Measurements from ENCODE around the gene FADS6. TPM values are rescaled to one million over a fixed set of nuclear protein-coding genes. Genes with fewer than 3 reads are reported as not detected.
"Not testable (repeated sequence)": the region's sequence is repeated elsewhere in the genome, so short reads cannot be mapped to it uniquely, and the experiment has no call there.

FADS6 gene
- total RNA-seq, 1 donor from 2014 or later = 0.16 TPM

DNA sequence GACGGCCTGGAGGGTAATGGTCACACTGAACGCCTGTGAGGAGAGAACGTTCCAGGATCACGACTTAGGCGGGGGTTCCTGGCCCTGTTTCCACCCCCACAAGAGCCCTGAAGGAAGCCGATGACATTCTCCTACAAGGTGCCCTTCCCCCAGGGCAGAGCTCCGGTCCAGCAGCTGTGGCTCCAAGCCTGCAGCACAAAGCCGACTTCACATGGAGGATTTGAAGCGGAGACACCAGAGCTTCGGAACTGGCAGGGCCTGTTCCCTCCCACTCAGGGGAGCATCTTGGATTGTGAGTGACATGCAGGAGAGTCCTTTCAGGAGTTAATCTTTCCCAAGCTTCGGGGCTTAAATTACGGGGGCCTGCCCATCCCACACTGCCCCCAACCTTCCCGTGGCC, 5.0 kb downstream of the FADS6 start:
- no peak for DNase-seq

DNA sequence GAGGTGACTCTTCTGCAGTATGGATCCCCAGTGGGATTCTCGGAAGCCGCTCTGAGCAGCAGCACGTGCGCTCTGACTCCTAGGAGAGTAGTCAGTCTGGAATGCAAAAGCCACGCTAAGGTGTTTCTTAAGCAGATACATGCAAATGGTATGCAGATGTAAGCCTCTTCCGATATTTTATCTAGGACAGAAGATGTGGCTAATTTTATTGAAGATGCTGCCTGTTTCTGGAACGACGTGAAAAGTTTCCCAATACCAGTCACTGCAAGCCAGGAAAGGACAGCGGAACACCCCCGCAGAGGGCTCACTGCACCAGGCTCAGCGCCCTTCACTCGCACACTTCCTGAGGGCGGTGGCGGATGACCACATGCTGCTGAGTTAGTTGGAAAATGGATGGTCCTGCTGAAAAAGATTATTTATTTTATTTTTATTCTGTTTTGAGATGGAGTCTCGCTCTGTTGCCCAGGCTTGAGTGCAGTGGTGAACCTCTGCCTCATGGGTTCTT, 10.1 kb downstream of the FADS6 start:
- no peak for DNase-seq

DNA sequence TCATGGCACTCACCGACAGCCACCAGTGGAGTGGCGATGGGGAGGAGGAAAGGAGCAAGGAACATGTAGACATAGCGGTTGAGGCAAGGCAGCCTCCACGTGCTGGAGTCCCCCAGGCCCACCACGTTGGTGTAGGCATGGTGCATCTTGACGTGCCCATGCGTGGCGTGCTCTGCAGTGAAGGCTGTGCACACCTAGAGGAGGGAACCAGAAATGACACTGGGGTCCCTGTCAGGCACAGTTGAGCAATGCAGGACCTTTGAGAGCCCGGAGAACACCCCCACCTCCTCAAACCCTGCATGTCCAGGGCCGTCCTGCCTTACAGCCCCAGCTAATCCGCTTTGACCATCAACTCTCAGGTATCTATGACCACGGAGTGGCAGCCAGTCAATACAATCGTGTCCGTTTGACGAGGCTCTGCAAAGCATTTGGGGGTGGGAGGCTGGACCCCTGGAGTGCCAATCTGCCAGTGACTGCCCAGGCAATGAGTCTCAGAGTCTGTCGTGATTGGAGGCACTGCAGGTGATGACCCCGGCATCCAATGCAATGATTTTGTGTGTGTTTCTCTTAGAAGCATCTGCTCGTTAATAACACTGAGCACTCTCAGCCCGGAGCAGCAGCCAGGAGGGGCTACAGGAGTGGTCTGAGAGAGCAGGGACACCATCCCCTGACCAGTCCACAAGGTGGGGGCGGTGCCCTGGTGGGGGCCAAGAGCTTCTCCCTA, 10.8 kb downstream of the FADS6 start:
- DNase-seq = no peak

DNA sequence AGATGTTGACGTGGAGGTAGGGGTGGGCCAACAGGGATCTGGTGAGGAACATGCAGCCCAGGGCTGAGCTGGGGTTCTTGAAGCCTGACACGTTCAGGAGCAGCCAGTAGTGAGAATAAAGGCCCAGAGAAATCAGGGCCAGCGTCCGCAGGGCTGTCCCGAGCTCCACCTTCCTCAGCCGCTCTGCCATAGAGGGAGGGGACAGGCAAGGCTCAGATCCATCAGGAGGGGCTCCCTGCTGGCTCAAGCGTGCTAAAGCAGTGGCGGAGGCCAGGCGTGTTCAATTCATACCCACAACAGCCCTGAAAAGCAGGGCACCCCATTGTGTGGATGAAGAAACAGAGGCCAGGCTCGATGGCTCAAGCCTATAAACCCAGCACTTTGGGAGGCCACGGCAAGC, 12.4 kb downstream of the FADS6 start:
- DNase-seq = no peak

DNA sequence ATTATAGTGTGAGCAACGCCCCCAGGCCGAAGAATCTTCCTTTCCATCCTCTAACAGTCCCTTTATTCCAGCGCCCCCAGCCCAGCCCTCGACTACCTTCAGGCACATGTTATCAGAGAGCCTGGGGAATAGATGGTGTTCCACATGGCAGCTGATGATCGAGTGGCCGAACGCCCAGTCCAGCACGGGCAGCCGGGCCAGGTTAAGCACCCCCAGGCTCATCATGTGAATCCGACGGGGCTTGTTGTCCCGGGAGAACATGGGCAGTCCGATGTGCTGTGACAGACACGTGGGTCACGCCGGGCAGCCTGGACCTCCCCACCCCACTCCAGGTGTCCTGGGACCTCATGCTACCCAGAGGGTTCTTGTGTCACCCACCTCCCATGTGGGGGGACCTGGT, 14.1 kb downstream of the FADS6 start:
- no peak for DNase-seq

DNA sequence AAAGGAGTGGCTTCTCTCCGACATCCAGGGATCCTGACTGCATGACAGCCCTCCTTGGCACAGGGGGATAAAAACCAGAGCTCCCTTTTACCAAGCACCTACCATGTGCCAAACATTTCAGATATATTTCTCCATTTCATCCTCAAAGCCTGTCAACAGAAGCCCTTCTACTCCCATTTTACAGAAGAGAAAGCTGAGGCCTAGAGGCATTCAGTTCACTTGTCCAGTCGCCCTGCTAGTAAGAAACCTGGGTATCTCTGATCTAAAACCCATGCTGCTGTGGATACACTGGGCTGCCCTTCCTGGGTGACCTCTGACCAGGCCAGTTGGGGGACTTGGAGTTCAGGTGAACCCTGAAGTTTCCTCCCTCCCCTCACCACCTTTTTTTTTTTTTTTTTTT, 14.8 kb downstream of the FADS6 start:
- no peak for DNase-seq

DNA sequence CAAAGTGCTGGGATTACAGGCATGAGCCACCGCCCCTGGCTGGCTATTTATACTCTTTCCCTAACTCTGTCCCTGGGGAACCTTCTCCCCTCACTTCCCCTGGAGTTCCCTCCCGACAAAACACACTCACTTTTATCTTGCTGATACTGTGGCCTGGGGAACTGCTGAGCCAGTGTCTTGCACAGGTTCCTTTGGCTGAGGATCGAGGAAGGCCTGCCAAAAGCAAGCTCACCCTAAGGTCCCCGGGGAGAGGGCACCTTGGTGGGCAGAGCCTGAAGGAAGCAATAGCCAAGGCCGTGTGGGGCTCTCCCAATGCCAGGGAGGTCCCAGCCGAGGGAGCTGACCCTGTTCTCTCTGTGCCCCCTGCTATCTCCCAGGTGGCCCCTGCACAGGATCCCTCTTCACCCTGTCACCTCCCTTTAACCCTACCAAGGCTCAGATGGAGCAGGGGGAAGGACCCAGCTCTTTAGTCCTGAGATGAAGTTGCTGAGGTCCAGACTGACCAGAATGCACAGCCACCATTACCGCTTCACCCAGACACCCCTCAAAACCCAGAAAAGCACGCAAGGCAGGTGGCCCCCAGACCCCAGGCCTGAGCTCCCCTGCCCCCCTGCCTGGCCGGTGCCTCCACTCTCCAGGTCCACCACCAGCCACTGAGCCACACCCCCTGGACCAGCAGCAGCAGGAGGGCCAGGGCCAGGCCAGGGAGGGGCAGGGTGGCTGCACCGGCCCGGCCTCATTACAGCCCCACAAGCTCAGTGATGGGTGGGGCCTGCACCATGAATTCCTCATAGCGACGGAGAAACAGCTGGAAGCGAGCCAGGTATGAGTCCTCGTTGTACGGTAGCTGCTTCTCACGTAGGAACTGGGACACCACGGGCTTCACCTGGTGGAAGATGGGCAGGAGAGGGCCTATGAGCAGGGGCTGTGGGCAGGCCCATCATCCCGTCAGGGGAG, 15.6 kb downstream of the FADS6 start:
- no peak for DNase-seq

DNA sequence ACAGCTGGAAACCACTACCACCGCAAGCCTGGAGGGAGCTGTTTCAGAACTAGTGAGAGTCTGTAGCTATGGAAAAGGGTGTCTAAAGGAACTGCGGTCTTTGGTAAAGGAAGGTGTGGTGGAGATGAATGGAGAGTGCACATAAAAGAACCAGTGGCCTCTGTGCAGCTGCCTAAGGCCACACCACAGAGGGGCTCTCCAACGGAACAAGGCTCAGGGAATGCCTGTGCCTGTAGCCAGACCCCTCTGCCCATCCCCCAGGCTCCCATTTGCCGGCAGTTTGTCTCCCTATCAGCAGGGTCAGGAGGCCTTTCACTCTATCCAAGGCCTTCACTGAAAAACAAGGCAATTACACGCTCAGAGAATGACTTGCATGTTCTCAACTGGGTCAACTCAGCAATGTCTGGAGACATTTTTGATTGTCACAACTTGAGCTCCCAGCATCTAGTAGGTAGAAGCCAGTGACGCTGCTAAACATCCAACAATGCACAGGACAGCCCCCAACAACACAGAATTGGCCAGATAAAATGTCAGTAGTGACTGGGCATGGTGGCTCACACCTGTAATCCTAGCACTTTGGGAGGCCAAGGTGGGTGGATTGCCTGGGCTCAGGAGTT, 17.3 kb downstream of the FADS6 start:
- no peak for DNase-seq

DNA sequence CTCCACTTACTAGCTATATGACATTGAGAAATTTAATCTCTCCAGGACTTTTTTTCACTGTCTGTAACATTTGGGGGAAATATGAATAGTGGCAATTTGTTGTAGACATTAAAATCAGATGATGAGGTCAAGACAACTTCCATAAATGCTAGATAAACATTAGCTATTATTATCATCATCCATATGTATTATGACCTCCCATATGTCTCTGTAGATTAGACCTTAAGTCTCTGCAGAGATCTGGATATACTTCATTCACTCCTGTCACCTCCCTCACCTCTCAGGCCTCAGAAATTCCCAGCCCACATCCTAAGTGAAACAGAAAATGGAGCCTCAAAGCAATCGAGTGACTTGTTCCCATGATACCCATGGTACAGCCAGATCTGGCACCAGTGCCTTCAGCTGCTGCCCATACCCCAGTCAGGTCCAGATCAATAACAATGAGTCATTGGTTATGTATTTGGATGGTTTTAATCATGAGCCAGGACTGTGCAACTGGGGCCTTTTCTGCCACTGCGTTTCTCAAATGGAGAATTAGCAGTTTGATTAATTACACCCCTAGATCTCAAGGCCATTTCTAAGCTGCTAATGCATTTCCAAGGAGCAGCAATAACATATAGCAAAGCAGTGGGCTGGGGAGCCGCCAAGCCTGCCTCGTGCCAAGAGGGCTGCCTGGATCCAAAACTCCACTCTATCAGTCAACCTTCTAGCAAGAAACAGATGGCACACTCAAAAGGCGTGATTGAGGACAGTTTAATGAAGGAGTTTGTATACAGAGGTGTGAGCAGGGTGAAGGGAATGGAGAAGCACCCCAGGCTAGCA, 18.1 kb downstream of the FADS6 start:
- no peak for DNase-seq

DNA sequence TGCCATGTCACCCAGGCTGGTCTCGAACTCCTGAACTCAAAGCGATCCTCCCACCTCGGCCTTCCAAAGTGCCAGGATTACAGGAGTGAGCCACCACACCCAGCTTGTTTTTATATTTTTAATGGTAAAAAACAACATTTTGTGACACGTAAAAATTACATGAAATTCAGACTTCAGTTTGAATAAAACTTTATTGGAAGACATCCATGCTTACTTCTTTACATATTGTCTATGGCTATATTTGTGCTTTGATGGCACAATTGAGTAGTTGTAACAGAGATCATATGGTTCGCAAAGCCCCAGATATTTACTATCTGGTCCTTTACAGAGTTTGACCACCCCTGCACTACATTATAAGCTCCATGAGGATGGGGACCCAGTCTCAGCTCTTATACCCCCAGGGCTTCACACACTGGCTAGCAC, 18.8 kb downstream of the FADS6 start:
- DNase-seq = no peak

DNA sequence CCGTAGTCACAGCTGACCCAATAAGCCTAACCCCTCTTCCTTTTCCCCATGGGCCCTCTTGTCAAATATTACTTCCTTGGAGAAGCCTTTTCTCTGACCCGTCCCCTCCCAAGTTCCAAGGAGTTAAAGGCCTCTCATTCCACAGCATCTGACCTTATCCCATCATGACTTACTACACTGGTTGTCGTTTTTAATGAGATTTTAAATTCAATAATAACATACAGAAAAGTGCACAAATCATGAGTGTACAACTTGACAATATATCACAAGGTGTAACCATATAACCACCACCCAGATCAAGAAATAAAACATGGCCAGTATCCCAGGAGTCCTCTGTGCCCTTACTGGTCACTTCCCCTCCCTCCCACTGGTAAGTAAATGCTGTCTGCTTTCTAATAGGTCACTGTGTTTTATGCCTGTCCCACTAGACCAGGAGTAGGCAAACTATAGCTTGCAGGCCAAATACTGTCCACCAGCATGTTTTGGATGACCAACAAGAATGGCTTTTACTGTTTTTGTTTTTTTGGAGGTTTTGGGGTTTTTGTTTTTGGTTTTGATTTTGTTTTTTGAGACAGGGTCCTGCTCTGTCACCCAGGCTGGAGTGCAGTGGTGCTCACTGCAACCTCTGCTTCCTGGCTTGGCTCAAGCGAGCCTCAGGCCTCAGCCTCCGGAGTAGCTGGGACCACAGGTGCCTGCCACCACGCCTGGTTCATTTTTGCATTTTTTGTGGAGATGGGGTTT, 19.4 kb downstream of the FADS6 start:
- no peak for DNase-seq

DNA sequence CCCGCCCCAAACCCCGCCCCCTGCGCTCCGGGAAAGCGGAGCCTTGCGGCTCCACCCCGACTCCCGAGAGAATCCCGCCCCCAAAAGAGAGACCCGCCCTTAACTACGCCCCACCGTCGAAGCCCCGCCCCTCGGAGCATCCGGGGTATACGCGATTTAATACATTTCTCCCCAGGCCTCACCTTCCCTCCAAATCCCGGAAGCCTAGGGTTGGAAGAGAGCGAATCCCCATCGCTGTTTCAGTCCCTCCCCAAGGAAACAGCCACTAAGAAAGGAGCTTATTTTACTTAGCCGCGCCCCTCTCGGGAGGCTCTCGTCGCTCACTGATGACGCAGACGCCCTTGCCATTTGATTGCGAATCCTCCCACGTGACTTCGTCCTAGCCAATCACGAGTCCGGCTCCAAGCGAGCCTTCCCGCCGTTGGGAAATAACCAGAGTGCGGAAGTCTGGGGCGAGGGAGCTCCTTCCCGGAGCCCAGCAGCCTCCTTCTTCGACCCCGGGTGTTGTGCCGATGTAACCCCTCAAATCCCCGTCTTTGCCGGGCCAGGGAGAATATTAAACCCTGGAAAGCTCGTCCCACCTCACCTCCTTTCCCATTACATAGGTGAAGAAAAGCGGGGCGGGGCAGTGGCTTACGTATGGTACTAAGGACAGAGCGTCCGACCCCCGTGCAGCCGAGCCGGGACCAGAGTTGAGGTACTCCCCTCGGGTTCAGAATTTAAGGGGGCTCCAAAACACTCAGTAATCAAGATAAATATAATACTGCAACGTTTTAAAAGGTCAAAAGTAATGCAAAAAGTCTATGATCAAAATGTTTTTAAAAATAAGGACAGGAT, 20.2 kb downstream of the FADS6 start:
- DNase-seq = peak; percentile 100

DNA sequence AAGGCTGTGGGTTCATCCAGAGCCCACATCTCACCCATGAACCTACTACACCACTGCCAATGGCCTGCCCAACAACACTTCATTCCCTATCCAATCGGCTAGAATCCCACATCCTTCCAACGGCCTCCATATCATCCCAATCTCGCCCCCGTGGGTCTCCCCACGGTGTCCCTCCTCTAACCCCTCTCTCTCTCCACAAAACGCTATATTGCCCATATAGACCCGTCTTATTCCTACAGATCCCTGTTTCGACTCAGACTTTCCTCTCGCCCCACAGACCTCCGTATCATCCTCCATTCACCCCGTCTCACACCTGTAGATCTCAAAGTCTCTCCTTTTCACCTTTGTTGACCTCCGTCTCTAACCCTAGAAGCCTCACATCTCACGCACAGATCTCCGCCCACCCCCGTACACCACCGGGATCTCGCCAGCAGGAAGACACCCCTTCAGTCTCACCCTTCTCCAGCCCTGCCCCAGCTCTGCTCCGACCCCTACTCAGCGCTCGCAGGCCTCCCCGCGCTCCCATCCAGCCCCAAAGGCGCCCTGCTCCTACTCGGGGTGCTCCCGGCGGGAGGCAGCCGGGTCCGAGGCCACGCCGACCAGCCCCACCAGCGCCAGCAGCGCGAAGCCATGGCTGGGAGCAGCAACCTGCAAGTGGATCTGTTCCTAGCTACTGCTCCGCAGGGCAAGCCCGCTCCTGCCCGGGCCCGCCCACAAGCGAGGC, 21.0 kb downstream of the FADS6 start, which contains the start of gene FDXR:
Gene FDXR (minus strand): TSS at position 682 of the 724 bp plus-strand sequence. CDS start 50 bp downstream, at position 632.
- no peak for DNase-seq

DNA sequence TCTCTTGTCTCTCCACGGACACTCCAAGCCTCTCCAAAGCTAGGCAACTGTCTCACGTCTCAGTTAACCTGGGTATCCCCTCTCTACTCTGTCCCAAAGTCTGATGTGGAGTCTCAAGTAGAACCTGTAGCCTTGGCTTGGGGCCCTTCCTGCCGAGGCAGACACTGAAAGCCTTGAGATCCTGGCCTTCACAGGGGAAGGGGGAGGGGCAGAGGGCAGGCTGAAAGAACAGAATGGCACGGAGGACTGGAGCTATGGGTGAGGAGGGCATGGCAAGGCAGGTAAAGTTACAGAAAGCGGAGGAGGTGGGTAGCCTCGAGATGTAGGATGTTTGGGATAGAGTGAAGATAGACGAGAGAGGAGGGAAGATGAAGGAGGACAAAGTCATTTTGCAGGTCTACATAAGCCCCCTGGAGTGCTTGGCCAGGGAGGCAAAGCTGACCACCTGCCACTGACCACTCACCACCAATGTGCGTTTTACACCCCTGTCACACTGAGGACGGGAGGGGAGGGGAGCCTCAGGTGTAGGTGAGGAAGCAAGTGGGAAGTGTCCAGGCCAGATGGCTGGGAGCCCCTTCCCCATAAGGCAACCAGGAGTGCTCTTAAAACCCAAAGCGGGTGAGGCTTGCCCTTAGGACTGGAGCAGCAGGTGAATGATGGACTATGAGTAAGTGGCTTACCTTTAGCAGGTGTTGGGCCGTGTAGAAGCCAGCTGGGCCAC, 21.9 kb downstream of the FADS6 start:
- no peak for DNase-seq

DNA sequence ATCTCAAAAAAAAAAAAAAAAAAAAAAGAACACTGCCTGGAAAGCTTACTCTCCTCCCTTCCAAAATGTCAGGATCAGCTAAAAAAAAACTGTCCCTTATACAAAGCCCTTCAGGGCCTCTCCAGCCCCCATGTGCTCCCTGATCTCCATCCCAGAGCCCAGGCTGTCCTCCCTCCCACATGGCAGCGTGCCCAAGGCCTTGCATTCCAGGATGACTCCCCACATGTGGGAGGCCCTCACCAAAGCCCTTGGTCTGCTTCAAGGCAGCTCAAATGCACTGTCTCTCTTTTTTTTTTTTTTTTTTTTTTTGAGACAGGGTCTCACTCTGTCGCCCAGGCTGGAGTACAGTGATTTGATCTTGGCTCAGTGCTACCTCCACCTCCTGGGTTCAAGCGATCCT, 22.9 kb downstream of the FADS6 start:
- DNase-seq = no peak

DNA sequence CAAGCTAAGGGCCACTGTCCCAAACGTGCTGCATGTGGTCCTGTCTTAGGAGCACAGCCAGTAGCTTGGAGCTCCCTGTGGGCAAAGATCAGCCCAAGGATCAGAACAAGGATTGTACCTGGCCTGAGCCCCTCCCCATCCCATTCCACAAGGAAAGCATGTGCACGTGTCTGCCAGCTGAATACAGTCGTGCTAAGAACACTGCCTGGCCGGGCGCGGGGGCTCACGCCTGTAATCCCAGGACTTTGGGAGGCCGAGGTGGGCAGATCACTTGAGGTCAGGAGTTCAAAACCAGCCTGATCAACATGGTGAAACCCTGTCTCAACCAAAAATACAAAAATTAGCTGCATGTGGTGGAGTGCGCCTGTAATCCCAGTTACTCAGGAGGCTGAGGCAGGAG, 23.4 kb downstream of the FADS6 start:
- not testable (repeated sequence) for DNase-seq

DNA sequence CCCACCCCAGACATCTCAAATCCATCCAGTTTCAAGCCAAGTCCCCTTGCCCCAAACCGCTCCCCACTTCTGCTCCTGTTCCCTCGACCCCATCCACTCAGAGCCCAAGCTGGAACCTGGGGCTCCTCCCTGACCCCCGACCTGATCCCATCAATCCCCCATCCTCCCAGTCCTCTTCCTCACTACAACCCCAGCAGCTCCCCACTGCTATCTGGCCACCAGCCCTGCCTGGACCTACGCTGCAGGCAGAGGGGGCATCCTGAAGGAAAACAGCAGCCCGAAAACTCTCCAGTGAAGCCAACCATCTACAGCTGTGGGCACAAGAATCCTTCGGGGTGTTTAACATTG, 24.6 kb downstream of the FADS6 start:
- DNase-seq = no peak

DNA sequence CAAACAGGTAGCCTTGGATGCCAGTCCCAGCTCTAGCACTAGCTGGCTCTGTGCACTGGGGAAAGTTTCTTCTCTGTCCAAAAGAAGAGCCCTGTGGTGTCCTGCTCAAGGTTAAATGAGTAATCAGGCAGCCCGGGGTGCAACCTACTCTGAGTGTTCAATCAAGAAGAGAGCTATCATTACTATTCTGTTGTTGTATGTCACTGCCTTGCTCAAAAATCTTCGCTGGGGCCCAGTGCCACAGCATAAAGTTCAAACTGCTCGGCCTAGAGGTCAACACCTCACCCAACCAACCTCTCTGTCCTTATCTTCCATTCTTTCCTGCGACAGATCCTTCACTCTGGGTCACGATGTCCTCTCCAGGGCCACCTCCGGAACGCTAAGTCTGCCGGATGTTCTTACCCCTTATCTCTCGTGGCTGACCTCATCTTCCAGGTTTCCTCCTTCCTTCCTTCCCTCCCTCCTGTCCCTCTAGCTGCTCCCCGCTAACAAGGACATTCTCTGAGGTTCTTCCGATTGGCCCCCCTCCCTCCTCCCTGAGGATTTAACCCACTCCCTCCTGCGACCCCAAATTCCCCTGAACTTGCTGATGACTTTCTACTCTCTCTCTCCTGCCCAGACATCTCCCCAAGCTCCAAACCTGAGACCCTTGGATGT, 25.1 kb downstream of the FADS6 start:
- DNase-seq = no peak

All from occipital lobe (tissue), 2 donors.